GM12878 (cell line): ENCODE results near the gene RNPEP. TPM values are rescaled to one million over a fixed set of nuclear protein-coding genes. Genes with fewer than 3 reads are reported as not detected.
A peak's percentile ranks its signal among the peaks of the same experiment; 100 is the strongest.
"Not testable (repeated sequence)": the region's sequence is repeated elsewhere in the genome, so short reads cannot be mapped to it uniquely, and the experiment has no call there.

ENCODE experiments used
- ATAC-seq: fragments of 200-7000 bp; cut with Tn5 transposase; 3 replicates; pipeline ENCODE4 v1.9.1; 2020; ENCODE audit warnings: mild to moderate bottlenecking, moderate library complexity
- BruUV-seq: library from RNA; stranded (reverse); fragments of 400-500 nt; replicated peaks from 2 replicates; lab custom pipeline; 2021; lab: Mats Ljungman, UMichigan
- CTCF ChIA-PET: fragments of 300-600 bp; sonication (Branson Sonifier 250); formaldehyde crosslinking; extraction: SDS; loops from one replicate; lab custom pipeline; 2021; ENCODE audit warnings: inconsistent platforms; lab: Yijun Ruan, JAX
- POLR2A ChIA-PET: fragments of 350-600 bp; formaldehyde crosslinking; extraction: SDS; loops from one replicate; lab custom pipeline; 2021; ENCODE audit warnings: inconsistent platforms; lab: Charles Lee
- RAD21 ChIA-PET: fragments of 300-600 bp; sonication (Branson Sonifier 250); formaldehyde crosslinking; loops from one replicate; lab custom pipeline; 2023; ENCODE audit warnings: antibody characterized with exemption; ENCODE audit not compliant: unreplicated experiment; lab: Charles Lee
- SMC1A ChIA-PET: fragments of 300-600 bp; sonication (Branson Sonifier 250); formaldehyde crosslinking; loops from one replicate; lab custom pipeline; 2023; ENCODE audit not compliant: unreplicated experiment, uncharacterized antibody; lab: Charles Lee
- DNase-seq: peaks from one replicate; pipeline ENCODE4 v3.0.0-alpha.2; 2011; ENCODE audit warnings: low read depth, low spot score
- FAIRE-seq: peaks from 3 replicates; lab custom pipeline; 2011; peaks lifted over from hg19 to GRCh38; lab: Jason Lieb, UNC
- H2AFZ ChIP-seq: 2 replicates; pipeline ENCODE4 v1.6.0; 2011; ENCODE audit warnings: low read depth, low read length, control low read depth; ENCODE audit not compliant: control insufficient read depth
- H3K27ac ChIP-seq: 2 replicates; pipeline ENCODE4 v1.5.1; 2011; ENCODE audit warnings: control low read depth; ENCODE audit not compliant: control insufficient read depth, insufficient read depth
- H3K27me3 ChIP-seq, 2 experiments: replicated peaks in 1 of 2; 2 replicates each; pipeline versions ENCODE4 v1.6.0 to v1.6.1; 2011; ENCODE audit warnings: low read length in 1 of 2; ENCODE audit not compliant: control insufficient read depth in 2 of 2, insufficient read depth in 2 of 2
- H3K36me3 ChIP-seq, 2 experiments: 2 replicates each; pipeline ENCODE4 v1.5.1; 2011; ENCODE audit warnings: low read length in 1 of 2; ENCODE audit not compliant: control insufficient read depth in 2 of 2, insufficient read depth in 2 of 2
- H3K4me1 ChIP-seq: 2 replicates; pipeline ENCODE4 v1.6.1; 2011; ENCODE audit warnings: mild to moderate bottlenecking, low read length, moderate library complexity, mixed read lengths; ENCODE audit not compliant: control insufficient read depth, insufficient read depth
- H3K4me2 ChIP-seq: 2 replicates; pipeline ENCODE4 v1.6.0; 2011; ENCODE audit warnings: control low read depth; ENCODE audit not compliant: control insufficient read depth, insufficient read depth
- H3K4me3 ChIP-seq: fragments of 200-600 bp; sonication (generic); 2 replicates; pipeline ENCODE4 v1.5.1; 2016
- H3K79me2 ChIP-seq: 2 replicates; pipeline ENCODE4 v1.6.0; 2011; ENCODE audit warnings: low read length; ENCODE audit not compliant: control insufficient read depth, insufficient read depth
- H3K9ac ChIP-seq: 2 replicates; pipeline ENCODE4 v1.8.0; 2011; ENCODE audit warnings: low read length, control low read depth, mixed read lengths; ENCODE audit not compliant: control insufficient read depth, insufficient read depth
- H3K9me3 ChIP-seq: replicated peaks from 3 replicates; pipeline ENCODE4 v1.5.1; 2011; ENCODE audit warnings: mild to moderate bottlenecking, low read length; ENCODE audit not compliant: control insufficient read depth, insufficient read depth
- H4K20me1 ChIP-seq: 2 replicates; pipeline ENCODE4 v1.6.0; 2011; ENCODE audit not compliant: control insufficient read depth, insufficient read depth
- TCF3 ChIP-seq: IDR thresholded peaks from 2 replicates; pipeline ENCODE4 v1.6.1; 2012; ENCODE audit warnings: low read depth, mild to moderate bottlenecking, low read length, borderline replicate concordance; ENCODE audit not compliant: insufficient read depth
- WGBS: methylation state at CpG from one replicate; pipeline ENCODE4 v1.1.6; 2016; ENCODE audit warnings: low lambda C conversion rate; ENCODE audit not compliant: insufficient replicate concordance, insufficient coverage; ENCODE audit errors: missing lambda C conversion rate; 5-methylcytosine and 5-hydroxymethylcytosine counted together
- in situ Hi-C: fragments of 300-500 bp; cut with MboI; formaldehyde crosslinking; loops from 9 replicates; pipeline ENCODE4 v1.14.3; 2018; ENCODE audit warnings: mixed read lengths
- intact Hi-C: fragments of 100-400 bp; cut with micrococcal nuclease; formaldehyde crosslinking; loops from one replicate; pipeline ENCODE4 v1.14.2; 2022; ENCODE audit not compliant: unreplicated experiment
- polyA plus RNA-seq, 11 experiments: library from polyadenylated mRNA; depleted of rRNA in 4 of 11; unstranded in 6 of 11; stranded (reverse) in 5 of 11; fragments of >200 nt; fragmentation: Nextera tagmentation in 4 of 11; fragmentation: Illumina TruSeq in 1 of 11; extraction: Ambion mirVana in 4 of 11; extraction: Trizol in 1 of 11; gene quantifications; 1 replicate in 1 of 11; 2 replicates in 10 of 11; pipeline versions ENCODE4 v1.2.1 to v1.2.3, GENCODE V29; 2011 to 2016; ENCODE audit warnings: inconsistent platforms in 2 of 11, missing spikeins in 2 of 11, low read depth in 1 of 11
- total RNA-seq, 4 experiments: library from RNA; depleted of rRNA in 3 of 4; stranded (reverse); fragments of >200 nt in 3 of 4; fragmentation: Illumina TruSeq in 1 of 4; extraction: Trizol in 1 of 4; gene quantifications; 2 replicates each; pipeline versions ENCODE4 v1.2.1 to v1.2.3, GENCODE V29; 2013 to 2021
- TF ChIP-seq, protein P1 (sequence below): IDR thresholded peaks from 2 replicates; pipeline ENCODE4 v1.6.1; 2011; ENCODE audit warnings: borderline replicate concordance, low read depth, mild to moderate bottlenecking, moderate library complexity, low read length; ENCODE audit not compliant: insufficient read depth, poor library complexity, severe bottlenecking
- TF ChIP-seq, protein P2 (sequence below): fragments of 450-650 bp; conservative IDR thresholded peaks from 2 replicates; pipeline ENCODE4 v1.6.1; 2017; ENCODE audit warnings: mild to moderate bottlenecking, moderate library complexity

RNPEP gene
- total and polyA plus RNA-seq, 10 of the 15 experiments (the other 5 are each of a cell fraction or from before 2014, with no cell fraction given), result 18.3 to 68.2 (median 44.6) TPM

DNA sequence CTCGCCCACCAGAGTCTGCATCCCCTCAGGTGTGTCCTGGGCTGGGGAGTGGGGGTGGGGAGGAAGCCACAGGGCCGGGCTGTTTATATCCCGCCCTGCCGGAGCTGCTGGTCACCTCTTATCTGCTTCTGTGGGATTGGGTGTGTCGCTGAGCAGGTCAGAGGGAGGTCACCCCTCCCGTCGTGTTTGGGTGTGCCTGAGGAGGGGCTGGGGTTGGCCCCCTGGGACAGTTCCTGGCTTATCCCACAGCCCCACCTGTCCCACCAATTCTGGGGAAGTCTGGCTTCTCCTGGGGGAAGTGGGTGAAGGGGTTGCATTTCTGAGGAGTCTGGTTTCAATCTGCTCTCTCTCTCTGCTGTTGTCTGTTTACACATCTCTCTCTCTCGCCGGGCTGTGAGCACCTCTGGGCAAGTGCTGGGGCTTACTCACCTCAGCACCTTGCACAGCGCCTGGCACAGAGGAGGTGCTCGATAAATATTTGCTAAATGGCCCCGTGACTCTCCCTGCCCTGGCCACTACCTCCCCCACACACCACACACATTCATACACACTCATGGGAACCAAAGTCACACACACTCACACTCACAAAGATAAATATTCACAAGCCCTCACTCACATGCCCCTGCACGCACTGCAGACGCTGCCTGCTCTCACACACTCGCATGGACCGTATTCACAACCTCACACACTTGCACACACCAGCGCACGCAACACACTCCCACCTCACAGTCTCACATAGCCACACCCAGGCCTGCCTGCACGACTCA is 36.2 kb downstream of the RNPEP start:
- Histone ChIP-seq H4K20me1 (no peaks in the 10 kb centered on the region), H3K79me2 (no peaks in the 10 kb centered on the region), H3K9me3 (no peaks in the 10 kb centered on the region), H3K4me2 (no peak overlapping the region), H3K9ac (no peak overlapping the region), H3K27ac (no peak overlapping the region), H3K4me1 (no peaks in the 10 kb centered on the region), H3K4me3 (no peak overlapping the region), H2AFZ (no peak overlapping the region), H3K36me3 (no peaks in the 10 kb centered on the region), H3K27me3 (peaks cover 0 to 2% of the 10 kb centered on the region in 2 experiments; a peak in 2 of 4 replicates)
- no TSS peak for BruUV-seq
- ATAC-seq (peak; percentile 24), FAIRE-seq (no peak), DNase-seq (no peak)
- 26% methylated on average over 16 of the region's 19 CpGs for WGBS
- ChIA-PET CTCF (interaction anchor here (1.1 kb wide), 1 partner anchor 101 kb away, joined by 3 read pairs; no protein-coding TSS in a partner anchor), POLR2A (no interaction called here), SMC1A (no interaction called here), RAD21 (no interaction called here)
- TF ChIP-seq, protein P1, sequence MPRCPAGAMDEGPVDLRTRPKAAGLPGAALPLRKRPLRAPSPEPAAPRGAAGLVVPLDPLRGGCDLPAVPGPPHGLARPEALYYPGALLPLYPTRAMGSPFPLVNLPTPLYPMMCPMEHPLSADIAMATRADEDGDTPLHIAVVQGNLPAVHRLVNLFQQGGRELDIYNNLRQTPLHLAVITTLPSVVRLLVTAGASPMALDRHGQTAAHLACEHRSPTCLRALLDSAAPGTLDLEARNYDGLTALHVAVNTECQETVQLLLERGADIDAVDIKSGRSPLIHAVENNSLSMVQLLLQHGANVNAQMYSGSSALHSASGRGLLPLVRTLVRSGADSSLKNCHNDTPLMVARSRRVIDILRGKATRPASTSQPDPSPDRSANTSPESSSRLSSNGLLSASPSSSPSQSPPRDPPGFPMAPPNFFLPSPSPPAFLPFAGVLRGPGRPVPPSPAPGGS, result peak; percentile 6
- 0 out of 2 replicates have a peak, but pooled peaks have one; percentile 6 for TF ChIP-seq TCF3
- TF ChIP-seq, protein P2, sequence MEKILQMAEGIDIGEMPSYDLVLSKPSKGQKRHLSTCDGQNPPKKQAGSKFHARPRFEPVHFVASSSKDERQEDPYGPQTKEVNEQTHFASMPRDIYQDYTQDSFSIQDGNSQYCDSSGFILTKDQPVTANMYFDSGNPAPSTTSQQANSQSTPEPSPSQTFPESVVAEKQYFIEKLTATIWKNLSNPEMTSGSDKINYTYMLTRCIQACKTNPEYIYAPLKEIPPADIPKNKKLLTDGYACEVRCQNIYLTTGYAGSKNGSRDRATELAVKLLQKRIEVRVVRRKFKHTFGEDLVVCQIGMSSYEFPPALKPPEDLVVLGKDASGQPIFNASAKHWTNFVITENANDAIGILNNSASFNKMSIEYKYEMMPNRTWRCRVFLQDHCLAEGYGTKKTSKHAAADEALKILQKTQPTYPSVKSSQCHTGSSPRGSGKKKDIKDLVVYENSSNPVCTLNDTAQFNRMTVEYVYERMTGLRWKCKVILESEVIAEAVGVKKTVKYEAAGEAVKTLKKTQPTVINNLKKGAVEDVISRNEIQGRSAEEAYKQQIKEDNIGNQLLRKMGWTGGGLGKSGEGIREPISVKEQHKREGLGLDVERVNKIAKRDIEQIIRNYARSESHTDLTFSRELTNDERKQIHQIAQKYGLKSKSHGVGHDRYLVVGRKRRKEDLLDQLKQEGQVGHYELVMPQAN, result no peak
- in situ Hi-C loops, result no loop called here
- intact Hi-C loops, result no loop called here

DNA sequence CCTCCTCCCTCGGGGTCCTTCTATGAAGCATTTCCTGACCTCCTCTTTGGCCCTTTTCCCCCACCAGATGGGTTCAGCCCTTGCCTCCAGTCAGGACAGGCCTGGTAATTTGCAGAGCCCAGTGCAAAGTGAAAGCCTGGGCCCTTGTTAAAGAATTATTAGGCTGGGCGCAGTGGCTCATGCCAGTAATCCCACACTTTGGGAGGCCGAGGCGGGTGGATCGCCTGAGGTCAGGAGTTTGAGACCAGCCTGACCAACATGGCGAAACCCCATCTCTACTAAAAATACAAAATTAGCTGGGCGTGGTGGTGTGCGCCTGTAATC is 36.7 kb downstream of the RNPEP start:
- H3K27ac ChIP-seq, POLR2A ChIA-PET, H3K4me2 ChIP-seq, SMC1A ChIA-PET, DNase-seq, ATAC-seq, H3K4me3 ChIP-seq, H3K27me3 ChIP-seq, H2AFZ ChIP-seq, CTCF ChIA-PET, H3K9me3 ChIP-seq, H3K4me1 ChIP-seq, BruUV-seq, H3K9ac ChIP-seq, H3K36me3 ChIP-seq, H4K20me1 ChIP-seq, intact Hi-C loops, in situ Hi-C loops, H3K79me2 ChIP-seq, FAIRE-seq, RAD21 ChIA-PET: not testable (repeated sequence)
- WGBS, result 58% methylated on average over 8 of the region's 8 CpGs
